Ovary (tissue), 9 donors: ENCODE results near the gene GPR32. TPM values are rescaled to one million over a fixed set of nuclear protein-coding genes. Genes with fewer than 3 reads are reported as not detected.

ENCODE experiments used
- DNase-seq, 5 donors: peaks; one replicate each; pipeline ENCODE4 v3.0.0-alpha.2; 2019 to 2020
- H3K27ac ChIP-seq, 2 donors: fragments of 200-600 bp; one replicate each; pipeline versions ENCODE4 v1.5.1 to v1.8.0; 2019 to 2022
- H3K27me3 ChIP-seq: fragments of 200-600 bp; one replicate; pipeline ENCODE4 v1.8.0; 2022
- H3K36me3 ChIP-seq: fragments of 200-600 bp; sonication (generic); one replicate; pipeline ENCODE4 v1.5.1; 2019
- H3K4me1 ChIP-seq: one replicate; pipeline ENCODE4 v1.8.1; 2013; ENCODE audit warnings: mild to moderate bottlenecking, moderate library complexity; ENCODE audit not compliant: insufficient read depth
- H3K4me3 ChIP-seq: fragments of 200-600 bp; sonication (generic); one replicate; pipeline ENCODE4 v1.5.1; 2017
- H3K9me3 ChIP-seq, 2 donors: fragments of 200-600 bp in 1 of 2; sonication (generic) in 1 of 2; one replicate each; pipeline versions ENCODE4 v1.5.1 to v1.8.1; 2013 to 2019; ENCODE audit warnings: mild to moderate bottlenecking in 1 of 2, moderate library complexity in 1 of 2
- CTCF ChIP-seq, 3 donors: fragments of 450-650 bp in 2 of 3; fragments of 200-600 bp in 1 of 3; IDR thresholded peaks; one replicate each; pipeline versions ENCODE4 v1.5.1 to v1.8.0; 2016 to 2022; ENCODE audit warnings: antibody characterized with exemption in 3 of 3, mild to moderate bottlenecking in 1 of 3
- EP300 ChIP-seq: sonication (generic); formaldehyde crosslinking; IDR thresholded peaks from one replicate; pipeline ENCODE4 v1.6.1; 2017; ENCODE audit warnings: antibody characterized with exemption
- POLR2A ChIP-seq: fragments of 450-650 bp; IDR thresholded peaks from one replicate; pipeline ENCODE4 v1.6.1; 2017; ENCODE audit warnings: antibody characterized with exemption, mild to moderate bottlenecking, moderate library complexity
- WGBS, 3 donors: extraction: QIAGEN DNeasy Blood & Tissue Kit in 1 of 3; methylation state at CpG; one replicate each; pipeline versions ENCODE4 v1.1.5 to v1.1.7; 2013 to 2017; 5-methylcytosine and 5-hydroxymethylcytosine counted together
- intact Hi-C, 4 donors: fragments of 100-400 bp; cut with DNase I; formaldehyde crosslinking; loops; one replicate each; pipeline versions ENCODE4 v1.11.0 to v1.15.1; 2022 to 2023
- polyA plus RNA-seq, 2 donors: library from polyadenylated mRNA; stranded (reverse); fragments of 200-250 nt in 1 of 2; fragments of 350-450 nt in 1 of 2; fragmentation: Illumina TruSeq in 1 of 2; extraction: RNeasy Lipid Tissue Mini Kit (QIAGEN cat#74804) in 1 of 2; gene quantifications; one replicate each; pipeline ENCODE4 v1.2.3, GENCODE V29; 2013 to 2014
- total RNA-seq, 7 donors: library from RNA; depleted of rRNA in 2 of 7; stranded (reverse); fragments of >200 nt in 2 of 7; fragmentation: NEBNext Ultra II Directional in 3 of 7; extraction: Animal tissue kit (Norgen Biotek cat#: 25700) in 3 of 7; gene quantifications; one replicate each; pipeline versions ENCODE4 v1.1.0 to v1.2.4, GENCODE V29; 2016 to 2023
- donor health status: DM: no; HTN: no; CAD: no; lungs with moderate emphysema.
- donor health status: DM: no; HTN: no; CAD: no.
- donor health status: Bipolar disorder and iron deficiency.
- donor health status: DM: yes; HTN: yes; CAD: no.
- donor health status: DM: no; HTN: no; CAD: no.
- donor health status: DM: yes; HTN: yes; CAD: no.

The GPR32 gene
- total and polyA plus RNA-seq, 9 donors = not detected

GRCh38 chr19:50812474-50812873 is 42.2 kb downstream of the GPR32 start:
- H3K36me3 ChIP-seq = no peaks in the 10 kb centered on the region
- H3K27me3 ChIP-seq = no peaks in the 10 kb centered on the region
- H3K27ac ChIP-seq = no peak overlapping the region
- no peaks in the 10 kb centered on the region for H3K4me1 ChIP-seq
- intact Hi-C loops = no loop called here
- WGBS, 3 donors = 60 to 69% (median 68%) methylated on average over 3 of the region's 3 CpGs
- H3K4me3 ChIP-seq = no peak overlapping the region
- H3K9me3 ChIP-seq = no peaks in the 10 kb centered on the region
- TF ChIP-seq POLR2A = no peak
- no peak for TF ChIP-seq EP300
- no peak for TF ChIP-seq CTCF (IDR thresholded peaks at IDR 0.05)
- DNase-seq = no peak

GRCh38 chr19:50814883-50815282 is 44.6 kb downstream of the GPR32 start:
- Histone ChIP-seq H3K9me3 (no peaks in the 10 kb centered on the region), H3K4me1 (no peaks in the 10 kb centered on the region), H3K36me3 (no peaks in the 10 kb centered on the region), H3K4me3 (no peak overlapping the region), H3K27me3 (no peaks in the 10 kb centered on the region), H3K27ac (no peak overlapping the region)
- no peak for DNase-seq
- WGBS, 3 donors = 69 to 79% (median 69%) methylated on average over 5 of the region's 5 CpGs
- TF ChIP-seq CTCF (IDR thresholded peaks at IDR 0.05) (no peak), EP300 (no peak), POLR2A (no peak)
- intact Hi-C loops = no loop called here

- Histone ChIP-seq H3K9me3 (no peaks in the 10 kb centered on the region), H3K27ac (no peak overlapping the region), H3K4me3 (no peak overlapping the region), H3K4me1 (no peaks in the 10 kb centered on the region), H3K36me3 (no peaks in the 10 kb centered on the region), H3K27me3 (no peaks in the 10 kb centered on the region)
- no peak for DNase-seq
- WGBS, 3 donors = 92 to 96% (median 93%) methylated on average over 1 of the region's 1 CpG
- TF ChIP-seq CTCF (IDR thresholded peaks at IDR 0.05) (no peak), POLR2A (no peak), EP300 (no peak)
- intact Hi-C loops = no loop called here
Observed at GRCh38 chr19:50815439-50815838, 45.2 kb downstream of the GPR32 start.

GRCh38 chr19:50817941-50818858 is 47.9 kb downstream of the GPR32 start:
- no peaks in the 10 kb centered on the region for H3K27me3 ChIP-seq
- no peak for TF ChIP-seq CTCF (IDR thresholded peaks at IDR 0.05)
- TF ChIP-seq POLR2A = no peak
- TF ChIP-seq EP300 = no peak
- no peak overlapping the region for H3K4me3 ChIP-seq
- WGBS, 3 donors = 4 to 5% (median 5%) methylated on average over 48 to 52 of the region's 52 CpGs
- H3K4me1 ChIP-seq = no peaks in the 10 kb centered on the region
- no peak for DNase-seq
- H3K27ac ChIP-seq = no peak overlapping the region
- no peaks in the 10 kb centered on the region for H3K9me3 ChIP-seq
- H3K36me3 ChIP-seq = no peaks in the 10 kb centered on the region
- intact Hi-C loops = no loop called here
